HG02759 (cell line): ENCODE results near the gene ATF4.

Experiments
- ATAC-seq: cut with Tn5 transposase; IDR thresholded peaks from one replicate; pipeline ENCODE4 v1.9.1; 2021; ENCODE audit warnings: mild to moderate bottlenecking, moderate library complexity; ENCODE audit not compliant: unreplicated experiment

The ATF4 gene

DNA sequence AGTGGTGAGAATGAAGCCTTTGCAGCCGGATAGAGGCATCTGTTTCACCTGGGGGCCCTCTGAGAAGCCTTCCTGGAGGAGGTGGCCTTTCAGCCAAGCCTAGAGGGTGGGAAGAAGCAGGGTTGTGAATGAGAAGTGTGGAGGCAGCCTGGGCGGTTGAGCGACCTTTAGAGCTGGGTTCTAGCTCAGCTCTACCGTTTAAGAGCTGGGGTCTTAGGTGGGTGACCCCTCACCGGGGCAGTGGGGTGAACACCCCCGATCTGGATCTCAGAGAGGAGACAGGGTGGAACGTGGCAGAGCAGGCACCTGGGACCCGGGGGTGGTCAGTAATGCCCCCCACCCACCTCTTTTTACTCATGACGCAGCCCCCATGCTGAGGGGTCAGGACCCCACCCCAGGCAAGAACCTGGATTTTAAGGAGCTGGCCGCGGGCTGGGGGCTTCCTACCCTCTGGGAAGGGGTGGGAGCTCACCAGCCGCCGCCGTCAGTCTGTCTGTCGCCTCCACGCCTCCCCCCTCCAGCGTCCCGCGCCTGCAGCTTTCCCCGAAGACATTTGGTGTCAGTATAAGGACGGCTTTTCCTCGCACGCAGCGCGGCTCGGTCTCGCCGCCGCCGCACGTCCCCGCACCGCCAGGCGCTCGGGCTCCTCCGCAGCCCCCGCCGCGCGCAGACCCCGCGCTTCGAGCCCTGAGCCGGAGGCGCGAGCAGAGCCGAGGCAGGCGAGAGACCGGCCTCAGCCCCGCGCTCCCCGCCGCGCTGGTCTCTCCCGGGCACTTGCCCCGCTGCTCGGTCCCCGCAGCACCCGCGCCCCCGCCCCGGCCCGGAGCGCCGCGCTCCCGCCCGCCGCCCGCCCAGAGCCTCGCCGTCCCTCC, 36.8 kb downstream of the ATF4 start:
- no peak for ATAC-seq

DNA sequence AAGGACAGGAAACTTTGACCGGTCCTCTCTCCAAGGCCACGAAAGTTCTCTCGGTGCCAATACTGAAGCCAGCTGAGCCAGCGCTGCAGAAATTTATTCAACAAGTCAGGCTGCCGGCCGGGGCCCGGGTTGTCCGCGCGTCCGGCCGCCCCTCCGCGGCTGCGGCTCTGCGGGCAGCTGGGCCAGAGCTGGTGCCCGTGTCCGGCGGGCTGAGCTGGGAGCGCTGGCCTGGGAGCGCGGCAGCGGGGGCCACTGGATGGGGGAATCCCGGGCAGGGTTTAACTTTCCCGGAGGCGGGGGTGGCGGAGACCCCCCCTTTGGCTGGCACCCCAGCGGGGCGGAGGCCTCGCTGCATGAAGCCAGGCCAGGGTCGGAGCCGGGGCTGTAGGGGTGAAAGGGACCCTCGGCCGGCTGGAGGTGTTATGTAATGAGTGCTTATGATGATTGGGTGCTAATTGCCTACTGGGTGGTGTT, 37.9 kb downstream of the ATF4 start:
- ATAC-seq, result no peak

GRCh38 chr22:39558950-39559349, 38.6 kb downstream of the ATF4 start:
- no peak for ATAC-seq

DNA sequence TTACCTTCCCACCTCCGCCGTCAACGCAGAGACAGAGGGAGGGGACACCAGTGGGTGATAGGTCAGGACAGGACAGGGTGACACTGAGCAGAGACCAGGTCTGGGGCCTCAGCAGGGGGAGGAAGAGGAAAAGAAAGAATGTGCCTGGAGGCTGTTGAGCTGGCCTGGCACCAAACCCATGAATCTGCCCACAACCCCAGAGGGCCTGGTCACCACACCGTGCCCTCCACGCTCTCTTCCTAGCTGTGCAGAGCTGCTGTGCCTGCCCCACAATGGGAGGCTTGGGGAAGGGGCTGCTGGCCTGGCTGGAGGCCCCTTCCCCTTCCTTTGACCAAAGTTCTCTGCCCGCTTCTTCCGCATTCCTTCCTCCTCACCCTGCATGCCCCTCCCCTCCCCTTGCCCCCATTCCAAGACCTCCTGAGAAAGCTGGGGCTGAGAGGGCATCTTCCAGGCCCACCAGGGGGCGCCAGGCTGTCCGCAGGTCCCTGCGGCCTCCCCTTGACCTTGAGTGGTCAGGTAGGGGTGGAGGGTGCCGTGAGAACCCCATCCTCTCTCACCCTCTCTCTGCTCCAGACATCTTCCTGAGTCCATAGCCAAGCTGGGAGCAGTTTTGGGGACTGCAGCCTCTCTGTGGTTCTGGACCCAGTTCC, 39.2 kb downstream of the ATF4 start:
- no peak for ATAC-seq

DNA sequence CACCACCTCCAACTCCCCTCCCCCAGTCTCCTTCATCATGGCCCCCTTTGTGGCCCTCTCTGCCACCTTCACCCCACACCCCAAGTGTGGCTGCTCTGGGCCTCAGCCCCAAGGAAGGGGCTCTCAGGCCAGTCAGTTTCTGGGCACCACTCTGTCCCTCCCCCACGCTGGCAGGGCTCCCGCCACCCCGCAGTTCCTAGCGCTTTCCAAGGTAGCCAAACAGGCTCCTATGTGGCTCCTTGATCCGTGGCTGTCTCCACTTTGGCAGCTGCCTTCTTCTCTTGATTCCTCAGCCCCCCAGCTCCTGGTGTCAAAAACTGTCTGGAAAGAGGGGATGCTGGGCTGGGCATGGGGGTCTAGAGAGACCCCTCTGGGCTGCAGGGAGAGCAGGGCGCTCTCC, 39.8 kb downstream of the ATF4 start:
- ATAC-seq, result no peak

DNA sequence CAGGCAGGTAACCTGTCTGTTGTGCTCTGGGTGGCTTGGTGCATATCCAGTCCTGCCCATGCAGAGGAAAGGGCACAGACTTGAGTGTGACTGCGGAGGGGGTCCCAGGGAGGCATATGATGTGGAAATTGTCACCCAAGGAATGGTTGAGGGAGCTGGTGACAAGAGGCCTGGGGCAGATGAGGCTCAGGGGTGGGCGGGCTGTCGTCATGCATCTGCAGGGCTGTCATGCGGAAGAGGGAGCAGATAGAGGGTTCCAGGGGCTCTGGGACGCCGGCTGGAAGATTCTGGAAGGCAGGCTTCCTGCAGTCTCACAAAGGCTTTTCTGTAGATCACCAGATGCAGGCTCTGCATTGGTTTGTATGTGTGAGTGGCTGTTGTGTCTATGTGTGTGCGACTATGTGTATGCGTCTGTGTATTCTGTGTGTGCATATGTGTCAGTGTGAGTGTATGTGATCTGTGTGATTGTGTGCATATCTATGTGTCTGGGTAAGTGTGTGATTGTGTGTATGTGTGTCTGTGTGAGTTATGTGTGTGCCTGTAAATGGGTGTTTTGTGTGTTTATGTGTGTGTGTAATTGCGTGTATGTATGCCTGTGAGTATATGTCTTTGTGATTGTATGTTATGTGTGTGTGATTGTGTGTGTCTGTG, 42.6 kb downstream of the ATF4 start:
- ATAC-seq, result no peak

- no peak for ATAC-seq
Observed at GRCh38 chr22:39563571-39564428, 43.4 kb downstream of the ATF4 start.

DNA sequence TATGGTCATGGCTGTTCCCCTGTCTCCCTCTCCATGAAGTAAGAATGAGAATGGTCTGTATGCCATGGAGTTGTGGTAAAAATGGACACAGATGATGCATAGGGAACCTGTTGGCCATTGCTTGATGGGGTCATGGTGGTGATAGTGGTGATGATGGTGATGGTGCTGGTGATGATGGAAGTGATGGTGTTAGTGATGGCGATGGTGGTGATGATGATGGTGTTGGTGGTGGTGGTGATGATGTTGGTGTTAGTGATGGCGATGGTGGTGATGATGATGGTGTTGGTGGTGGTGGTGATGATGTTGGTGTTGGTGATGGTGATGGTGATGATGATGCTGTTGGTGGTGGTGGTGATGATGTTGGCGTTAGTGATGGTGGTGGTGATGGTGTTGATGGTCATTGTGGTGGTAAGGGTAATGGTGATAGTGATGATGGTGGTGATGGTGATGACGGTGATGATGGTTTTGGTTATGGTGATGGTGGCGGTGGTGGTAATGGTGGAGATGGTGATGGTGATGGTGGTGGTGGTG, 45.1 kb downstream of the ATF4 start:
- ATAC-seq, result no peak

- ATAC-seq, result no peak
Observed at GRCh38 chr22:39567135-39567946, 47.0 kb downstream of the ATF4 start.

DNA sequence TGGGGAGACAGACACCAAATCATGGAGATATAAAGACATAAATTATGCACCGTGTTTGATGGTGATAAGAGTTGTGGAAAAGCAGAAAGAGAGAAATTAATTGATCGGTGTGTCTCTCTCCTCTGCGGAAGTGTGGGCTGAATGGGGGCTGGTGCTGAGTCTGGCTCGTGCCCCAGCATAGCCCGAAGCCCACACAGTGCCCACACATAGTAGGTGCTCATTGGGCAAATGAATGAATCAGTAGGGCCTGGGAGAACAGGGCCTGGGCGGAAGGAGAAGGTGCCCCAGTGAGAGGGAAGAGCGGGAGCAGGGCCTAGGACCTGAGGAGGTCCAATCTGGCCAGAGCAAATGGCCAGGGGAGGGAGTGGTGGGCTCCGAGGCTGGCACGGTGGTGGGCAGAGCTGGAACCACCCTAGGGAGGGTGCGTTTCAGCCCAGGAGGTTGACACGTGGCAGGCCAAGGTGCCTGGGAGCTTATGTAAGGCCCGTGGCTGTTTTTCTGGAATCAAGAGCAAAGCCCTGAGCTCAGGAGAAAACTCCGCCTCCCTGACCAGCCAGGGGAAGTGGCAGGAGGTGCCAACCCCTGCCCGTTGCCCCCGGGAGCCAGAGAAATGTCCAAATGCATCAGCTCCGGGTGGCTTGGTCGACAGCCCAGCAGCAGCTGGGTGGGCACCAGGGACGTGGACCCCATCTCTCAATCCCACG, 48.1 kb downstream of the ATF4 start:
- ATAC-seq, result no peak

GRCh38 chr22:39569066-39569465, 48.7 kb downstream of the ATF4 start:
- ATAC-seq, result no peak

DNA sequence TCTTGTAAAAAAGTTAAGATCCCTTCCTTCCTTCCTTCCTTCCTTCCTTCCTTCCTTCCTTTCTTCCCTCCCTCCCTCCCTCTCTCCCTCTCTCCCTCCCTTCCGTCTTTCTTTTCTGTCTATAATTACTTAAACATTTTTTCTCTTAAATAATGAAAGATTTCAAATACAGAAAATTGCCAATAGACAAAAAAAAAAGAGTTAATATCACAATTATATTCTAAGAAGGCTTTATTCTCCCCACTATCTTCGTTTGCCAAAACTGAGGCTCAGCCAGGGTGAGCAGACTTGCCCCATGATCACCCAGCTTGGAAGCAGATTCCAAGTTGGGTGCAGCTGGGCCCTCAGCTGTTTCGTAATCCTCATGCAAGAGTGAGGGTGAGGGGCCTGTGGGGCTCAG, 49.9 kb downstream of the ATF4 start:
- ATAC-seq, result no peak

- no peak for ATAC-seq
Observed at GRCh38 chr22:39570665-39571064, 50.3 kb downstream of the ATF4 start, which contains the start of gene CACNA1I. TSS of gene CACNA1I (plus strand) at chr22:39570753. CDS start at chr22:39570753, 0 bp downstream.

DNA sequence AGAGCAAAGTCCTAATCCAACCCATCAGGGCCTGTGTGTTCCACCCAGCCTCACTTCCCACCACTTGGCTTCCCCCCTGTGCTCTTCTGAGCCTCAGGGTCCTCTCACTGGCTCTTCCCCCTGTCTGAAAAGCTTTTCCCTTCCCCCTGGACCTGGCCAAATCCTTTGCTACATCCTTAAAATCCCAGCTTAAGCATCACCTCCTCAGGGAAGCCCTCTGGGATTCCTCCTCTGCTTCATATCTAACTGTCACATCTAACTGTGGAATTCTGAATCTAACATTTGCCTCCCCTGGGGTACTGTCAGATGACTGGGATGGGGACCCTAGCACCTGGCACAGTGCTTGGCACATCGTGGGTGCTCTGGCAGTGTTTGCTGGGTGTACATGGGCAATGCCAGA, 51.2 kb downstream of the ATF4 start:
- ATAC-seq, result no peak
